Type B pancreatic cell (in vitro differentiated cells): ENCODE results near the gene CDKL2. TPM values are rescaled to one million over a fixed set of nuclear protein-coding genes. Genes with fewer than 3 reads are reported as not detected.

ENCODE experiments used
- DNase-seq: peaks from one replicate; pipeline ENCODE4 v3.0.0; 2021; ENCODE audit warnings: mixed read lengths; ENCODE audit not compliant: unreplicated experiment; ENCODE audit errors: extremely low spot score
- H3K27ac Mint-ChIP-seq: 2 replicates; pipeline ENCODE4 v1.8.0; 2021; ENCODE audit warnings: mild to moderate bottlenecking, mixed read lengths
- H3K27me3 Mint-ChIP-seq: 2 replicates; pipeline ENCODE4 v1.8.0; 2021; ENCODE audit warnings: mixed read lengths
- H3K36me3 Mint-ChIP-seq: 2 replicates; pipeline ENCODE4 v1.8.0; 2021; ENCODE audit warnings: mixed read lengths
- H3K4me1 Mint-ChIP-seq: one replicate; pipeline ENCODE4 v1.8.0; 2021; ENCODE audit warnings: mixed read lengths; ENCODE audit not compliant: unreplicated experiment
- H3K4me3 Mint-ChIP-seq: 2 replicates; pipeline ENCODE4 v1.8.0; 2021; ENCODE audit warnings: mild to moderate bottlenecking, mixed read lengths
- H3K9me3 Mint-ChIP-seq: 2 replicates; pipeline ENCODE4 v1.8.0; 2021; ENCODE audit warnings: mixed read lengths
- total RNA-seq: library from RNA; stranded (reverse); gene quantifications from 2 replicates; pipeline ENCODE4 v1.2.1, GENCODE V29; 2021; ENCODE audit warnings: low replicate concordance
- TF ChIP-seq, protein P1 (sequence below): fragments of 200-600 bp; sonication (generic); conservative IDR thresholded peaks from 2 replicates; pipeline ENCODE4 v1.5.0; 2021; ENCODE audit warnings: antibody characterized with exemption, mild to moderate bottlenecking

CDKL2 gene
- total RNA-seq, 1 donor from 2014 or later, result 2.6 TPM

DNA sequence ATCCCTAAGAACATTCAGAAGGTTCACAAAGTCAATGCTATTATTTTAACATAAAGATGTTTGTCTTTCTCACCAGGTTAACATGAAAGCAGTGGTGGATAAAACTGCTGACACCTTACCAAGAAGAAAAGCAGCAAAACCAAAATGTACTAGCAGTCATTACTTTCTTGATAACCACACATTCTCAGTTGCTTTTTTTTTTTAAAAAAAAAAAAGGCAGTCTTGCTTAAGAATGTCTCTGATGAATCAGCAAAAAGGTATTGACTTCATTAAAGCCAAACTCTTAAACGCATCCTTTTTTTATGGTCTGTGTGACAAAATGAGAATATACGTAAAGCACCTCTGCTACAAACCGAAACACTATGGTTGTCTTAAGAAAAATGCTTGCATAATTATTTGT is 31.9 kb downstream of the CDKL2 start:
- DNase-seq, result no peak
- TF ChIP-seq, protein P1, sequence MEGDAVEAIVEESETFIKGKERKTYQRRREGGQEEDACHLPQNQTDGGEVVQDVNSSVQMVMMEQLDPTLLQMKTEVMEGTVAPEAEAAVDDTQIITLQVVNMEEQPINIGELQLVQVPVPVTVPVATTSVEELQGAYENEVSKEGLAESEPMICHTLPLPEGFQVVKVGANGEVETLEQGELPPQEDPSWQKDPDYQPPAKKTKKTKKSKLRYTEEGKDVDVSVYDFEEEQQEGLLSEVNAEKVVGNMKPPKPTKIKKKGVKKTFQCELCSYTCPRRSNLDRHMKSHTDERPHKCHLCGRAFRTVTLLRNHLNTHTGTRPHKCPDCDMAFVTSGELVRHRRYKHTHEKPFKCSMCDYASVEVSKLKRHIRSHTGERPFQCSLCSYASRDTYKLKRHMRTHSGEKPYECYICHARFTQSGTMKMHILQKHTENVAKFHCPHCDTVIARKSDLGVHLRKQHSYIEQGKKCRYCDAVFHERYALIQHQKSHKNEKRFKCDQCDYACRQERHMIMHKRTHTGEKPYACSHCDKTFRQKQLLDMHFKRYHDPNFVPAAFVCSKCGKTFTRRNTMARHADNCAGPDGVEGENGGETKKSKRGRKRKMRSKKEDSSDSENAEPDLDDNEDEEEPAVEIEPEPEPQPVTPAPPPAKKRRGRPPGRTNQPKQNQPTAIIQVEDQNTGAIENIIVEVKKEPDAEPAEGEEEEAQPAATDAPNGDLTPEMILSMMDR, result no peak
- no peaks in the 10 kb centered on the region for H3K27me3 Mint-ChIP-seq
- H3K36me3 Mint-ChIP-seq, result no peaks in the 10 kb centered on the region
- H3K27ac Mint-ChIP-seq, result no peak overlapping the region
- H3K9me3 Mint-ChIP-seq, result no peaks in the 10 kb centered on the region
- H3K4me3 Mint-ChIP-seq, result no peak overlapping the region
- H3K4me1 Mint-ChIP-seq, result no peaks in the 10 kb centered on the region

DNA sequence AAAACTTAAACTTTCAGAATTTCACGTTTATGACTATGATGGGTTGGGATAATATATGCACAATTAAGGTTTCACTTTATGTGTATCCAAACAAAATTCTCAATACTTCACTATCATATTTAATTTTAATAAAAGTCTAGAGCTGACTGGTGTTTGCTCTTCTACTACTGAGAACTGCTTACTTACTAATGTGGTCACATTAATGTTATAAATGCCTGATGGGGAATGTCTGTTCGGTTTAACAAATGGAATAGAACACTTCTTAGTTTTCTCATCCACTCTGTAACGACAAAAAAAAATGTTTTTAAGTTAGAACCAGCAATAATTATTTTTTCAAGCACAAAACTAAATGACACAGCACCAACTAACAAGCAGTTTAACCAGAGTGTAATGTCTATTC is 34.3 kb downstream of the CDKL2 start:
- no peaks in the 10 kb centered on the region for H3K9me3 Mint-ChIP-seq
- H3K36me3 Mint-ChIP-seq, result no peaks in the 10 kb centered on the region
- no peak overlapping the region for H3K4me3 Mint-ChIP-seq
- TF ChIP-seq, protein P1, result no peak
- DNase-seq, result no peak
- H3K27ac Mint-ChIP-seq, result no peak overlapping the region
- no peaks in the 10 kb centered on the region for H3K4me1 Mint-ChIP-seq
- H3K27me3 Mint-ChIP-seq, result no peaks in the 10 kb centered on the region

DNA sequence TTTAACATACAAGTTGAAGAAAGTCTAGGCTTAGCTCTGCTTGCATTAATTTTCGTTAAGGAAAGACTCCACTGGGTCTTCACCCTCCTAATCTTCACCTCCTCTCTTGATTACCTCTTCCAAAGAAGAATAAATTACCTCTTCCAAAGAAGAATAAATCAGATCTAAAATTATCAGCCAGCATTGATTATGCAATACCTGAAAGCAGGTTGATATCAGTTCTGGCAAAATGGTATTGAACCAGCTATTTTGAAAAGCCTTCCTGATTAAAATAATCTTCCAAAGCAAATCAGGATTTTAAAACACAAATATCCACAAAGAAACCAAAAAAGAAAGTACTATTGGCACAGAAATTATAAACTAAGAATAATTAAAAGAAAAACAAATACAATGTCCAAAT is 36.9 kb downstream of the CDKL2 start:
- Mint-ChIP-seq H3K9me3 (no peaks in the 10 kb centered on the region), H3K27ac (no peak overlapping the region), H3K36me3 (no peaks in the 10 kb centered on the region), H3K27me3 (no peaks in the 10 kb centered on the region), H3K4me3 (no peak overlapping the region), H3K4me1 (no peaks in the 10 kb centered on the region)
- TF ChIP-seq, protein P1, result no peak
- DNase-seq, result no peak

DNA sequence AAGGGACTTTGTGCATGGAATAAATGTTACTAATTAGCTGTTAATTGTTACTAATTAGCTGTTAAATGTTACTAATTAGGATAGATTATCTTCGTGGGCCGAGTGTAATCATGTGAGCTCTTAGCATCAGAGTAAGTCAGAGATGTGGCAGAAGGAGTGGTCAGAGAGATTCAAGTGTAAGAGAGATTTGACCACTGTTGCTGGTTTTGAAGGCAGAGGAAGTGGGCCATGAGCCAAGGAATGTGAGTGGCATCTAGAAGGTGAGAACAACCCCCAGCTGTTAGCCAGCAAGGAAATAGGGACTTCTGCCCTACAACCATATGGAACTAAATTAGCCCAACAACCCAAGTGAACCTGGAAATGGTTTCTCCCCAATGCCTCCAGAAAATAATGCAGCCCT is 46.3 kb downstream of the CDKL2 start:
- TF ChIP-seq, protein P1, result no peak
- H3K27me3 Mint-ChIP-seq, result no peaks in the 10 kb centered on the region
- H3K4me1 Mint-ChIP-seq, result no peaks in the 10 kb centered on the region
- H3K36me3 Mint-ChIP-seq, result peaks cover 8% of the 10 kb centered on the region
- no peak overlapping the region for H3K27ac Mint-ChIP-seq
- H3K4me3 Mint-ChIP-seq, result no peak overlapping the region
- no peak for DNase-seq
- H3K9me3 Mint-ChIP-seq, result peaks cover 11% of the 10 kb centered on the region

DNA sequence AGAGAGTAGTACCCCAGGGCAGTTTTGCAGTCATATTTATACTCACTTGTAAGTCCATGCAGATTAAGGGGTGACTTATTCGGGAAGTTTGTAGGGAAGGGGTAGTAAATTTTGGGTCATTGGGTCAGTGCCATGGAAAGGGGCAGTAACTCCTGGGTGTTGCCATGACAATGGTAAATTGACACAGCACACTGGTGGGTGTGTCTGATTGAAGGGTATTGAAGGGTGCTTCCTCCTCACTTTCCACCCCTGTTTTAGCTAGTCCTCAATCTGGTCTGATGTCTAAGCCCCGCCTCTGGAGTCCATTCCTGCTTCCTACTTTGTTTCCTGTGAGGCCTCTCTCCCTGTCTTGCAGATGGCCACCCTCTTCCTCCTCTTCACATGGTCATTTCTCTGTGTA is 62.6 kb downstream of the CDKL2 start:
- TF ChIP-seq, protein P1, result no peak
- DNase-seq, result no peak
- Mint-ChIP-seq H3K4me3 (no peak overlapping the region), H3K27me3 (no peaks in the 10 kb centered on the region), H3K4me1 (no peaks in the 10 kb centered on the region), H3K9me3 (no peaks in the 10 kb centered on the region), H3K27ac (no peak overlapping the region), H3K36me3 (no peaks in the 10 kb centered on the region)

GRCh38 chr4:75566911-75567310 is 63.4 kb downstream of the CDKL2 start:
- Mint-ChIP-seq H3K9me3 (peaks cover 2% of the 10 kb centered on the region), H3K27ac (no peak overlapping the region), H3K36me3 (no peaks in the 10 kb centered on the region), H3K4me3 (no peak overlapping the region), H3K4me1 (peaks cover 2% of the 10 kb centered on the region), H3K27me3 (peaks cover 2% of the 10 kb centered on the region)
- TF ChIP-seq, protein P1, result no peak
- no peak for DNase-seq
